Cardiac fibroblast (primary cell): ENCODE data around the gene CENPP.
A peak's percentile ranks its signal among the peaks of the same experiment; 100 is the strongest.

Experiments
- DNase-seq, 2 donors: peaks; one replicate each; pipeline versions ENCODE4 v3.0.0 to v3.0.0-alpha.2; 2010; ENCODE audit warnings: low read depth in 2 of 2
- H3K4me3 ChIP-seq, 2 donors: replicated peaks in 1 of 2; 1 replicate in 1 of 2; 2 replicates in 1 of 2; pipeline ENCODE4 v1.5.1; 2011; ENCODE audit warnings: low read depth in 2 of 2, low read length in 2 of 2, mild to moderate bottlenecking in 2 of 2, moderate library complexity in 1 of 2
- CTCF ChIP-seq: IDR thresholded peaks from one replicate; pipeline ENCODE4 v1.5.1; 2011; ENCODE audit warnings: low read depth, mild to moderate bottlenecking, low read length, inconsistent platforms

CENPP gene

GRCh38 chr9:92600462-92601261, 274.9 kb downstream of the CENPP start:
- no peak overlapping the region for H3K4me3 ChIP-seq
- no peak for TF ChIP-seq CTCF
- DNase-seq = peak; percentile 71 to 80

GRCh38 chr9:92601451-92601850, 275.7 kb downstream of the CENPP start:
- no peak for DNase-seq
- no peak overlapping the region for H3K4me3 ChIP-seq
- no peak for TF ChIP-seq CTCF

GRCh38 chr9:92602413-92602812, 276.7 kb downstream of the CENPP start:
- H3K4me3 ChIP-seq = no peak overlapping the region
- DNase-seq = no peak
- no peak for TF ChIP-seq CTCF

GRCh38 chr9:92603100-92603499, 277.3 kb downstream of the CENPP start:
- TF ChIP-seq CTCF = no peak
- DNase-seq = no peak

GRCh38 chr9:92603990-92604389, 278.2 kb downstream of the CENPP start:
- no peak overlapping the region for H3K4me3 ChIP-seq
- TF ChIP-seq CTCF = no peak
- DNase-seq = no peak

More at GRCh38 chr9:92603100-92603499, 277.3 kb downstream of the CENPP start:
- H3K4me3 ChIP-seq = no peak overlapping the region

GRCh38 chr9:92605224-92605623, 279.5 kb downstream of the CENPP start:
- DNase-seq = no peak
- H3K4me3 ChIP-seq = no peak overlapping the region
- no peak for TF ChIP-seq CTCF
